GM23338 (cell line): ENCODE data around the gene CDC23. TPM values are rescaled to one million over a fixed set of nuclear protein-coding genes. Genes with fewer than 3 reads are reported as not detected.

Source experiments
- ATAC-seq: fragments of 200-7000 bp; cut with Tn5 transposase; 3 replicates; pipeline ENCODE4 v1.9.1; 2020
- DNase-seq: peaks from one replicate; pipeline ENCODE4 v3.0.0-alpha.2; 2015; ENCODE audit warnings: low spot score
- H2AFZ ChIP-seq: fragments of 200-600 bp; sonication (generic); 2 replicates; pipeline ENCODE4 v1.8.0; 2016; ENCODE audit warnings: antibody characterized with exemption, mild to moderate bottlenecking, moderate library complexity
- H3F3A ChIP-seq: fragments of 200-600 bp; sonication (generic); replicated peaks from 2 replicates; pipeline ENCODE4 v1.8.0; 2017; ENCODE audit warnings: antibody characterized with exemption, mixed run types, low read depth
- H3K27ac ChIP-seq: fragments of 200-600 bp; sonication (generic); 2 replicates; pipeline ENCODE4 v1.6.1; 2016; ENCODE audit warnings: low read depth
- H3K27me3 ChIP-seq: fragments of 200-600 bp; sonication (generic); 2 replicates; pipeline ENCODE4 v1.8.0; 2016; ENCODE audit warnings: mild to moderate bottlenecking, mixed run types, moderate library complexity; ENCODE audit not compliant: insufficient read depth
- H3K36me3 ChIP-seq: fragments of 200-600 bp; sonication (generic); 2 replicates; pipeline ENCODE4 v1.8.0; 2016; ENCODE audit warnings: mild to moderate bottlenecking; ENCODE audit not compliant: insufficient read depth
- H3K4me1 ChIP-seq: fragments of 200-600 bp; sonication (generic); 2 replicates; pipeline ENCODE4 v1.8.0; 2016; ENCODE audit warnings: mild to moderate bottlenecking, moderate library complexity; ENCODE audit not compliant: insufficient read depth
- H3K4me2 ChIP-seq: fragments of 200-600 bp; sonication (generic); 2 replicates; pipeline ENCODE4 v1.7.1; 2017; ENCODE audit warnings: mixed run types
- H3K4me3 ChIP-seq: fragments of 200-600 bp; sonication (generic); 2 replicates; pipeline ENCODE4 v1.6.1; 2016; ENCODE audit warnings: mixed run types
- H3K79me2 ChIP-seq: fragments of 200-600 bp; sonication (generic); replicated peaks from 2 replicates; pipeline ENCODE4 v1.8.0; 2017; ENCODE audit warnings: mild to moderate bottlenecking; ENCODE audit not compliant: insufficient read depth
- H3K9me2 ChIP-seq: fragments of 200-600 bp; sonication (generic); 2 replicates; pipeline ENCODE4 v1.8.0; 2017; ENCODE audit not compliant: insufficient read depth
- H4K20me1 ChIP-seq: fragments of 200-600 bp; sonication (generic); replicated peaks from 2 replicates; pipeline ENCODE4 v1.8.0; 2017; ENCODE audit warnings: mild to moderate bottlenecking; ENCODE audit not compliant: insufficient read depth
- H3K27ac Mint-ChIP-seq: 2 replicates; pipeline ENCODE4 v1.8.0; 2020; ENCODE audit warnings: inconsistent platforms, mild to moderate bottlenecking, moderate library complexity, mixed read lengths
- H3K27me3 Mint-ChIP-seq: 3 replicates; pipeline ENCODE4 v1.8.0; 2022; ENCODE audit warnings: low read depth, mild to moderate bottlenecking, moderate library complexity, mixed read lengths, inconsistent platforms; ENCODE audit not compliant: insufficient read depth, poor library complexity
- H3K36me3 Mint-ChIP-seq: 3 replicates; pipeline ENCODE4 v1.8.0; 2021; ENCODE audit warnings: low read depth, mild to moderate bottlenecking, inconsistent platforms, moderate library complexity, mixed read lengths
- H3K4me1 Mint-ChIP-seq: 3 replicates; pipeline ENCODE4 v1.8.0; 2020; ENCODE audit warnings: mild to moderate bottlenecking, inconsistent platforms, mixed read lengths
- H3K4me3 Mint-ChIP-seq: 3 replicates; pipeline ENCODE4 v1.8.0; 2021; ENCODE audit warnings: moderate library complexity, mild to moderate bottlenecking, inconsistent platforms, mixed read lengths
- H3K9me3 Mint-ChIP-seq: 3 replicates; pipeline ENCODE4 v1.8.0; 2020; ENCODE audit warnings: moderate library complexity, mild to moderate bottlenecking, inconsistent platforms, mixed read lengths
- CREB1 ChIP-seq: fragments of 250-450 bp; sonication (Bioruptor Pico); IDR thresholded peaks from 2 replicates; pipeline ENCODE4 v1.5.0; 2020; ENCODE audit warnings: low read depth, mild to moderate bottlenecking, moderate library complexity
- EZH2 ChIP-seq: fragments of 200-600 bp; sonication (generic); IDR thresholded peaks from one replicate; pipeline ENCODE4 v1.8.0; 2017; ENCODE audit warnings: antibody characterized with exemption, mild to moderate bottlenecking, low read depth; ENCODE audit not compliant: unreplicated experiment
- EZH2phosphoT487 ChIP-seq: fragments of 200-600 bp; sonication (generic); IDR thresholded peaks from one replicate; pipeline ENCODE4 v1.8.1; 2018; ENCODE audit warnings: antibody characterized with exemption; ENCODE audit not compliant: unreplicated experiment
- JUNB ChIP-seq: IDR thresholded peaks from one replicate; pipeline ENCODE4 v1.6.1; 2016; ENCODE audit warnings: antibody characterized with exemption; ENCODE audit not compliant: unreplicated experiment
- NANOG ChIP-seq: IDR thresholded peaks from 2 replicates; pipeline ENCODE4 v1.6.1; 2016; ENCODE audit warnings: antibody characterized with exemption, borderline replicate concordance
- STAT1 ChIP-seq: IDR thresholded peaks from one replicate; pipeline ENCODE4 v1.6.1; 2016; ENCODE audit warnings: antibody characterized with exemption; ENCODE audit not compliant: unreplicated experiment
- ZNF114 ChIP-seq: fragments of 250-450 bp; sonication (Bioruptor Pico); IDR thresholded peaks from 2 replicates; pipeline ENCODE4 v1.5.0; 2020; ENCODE audit warnings: mild to moderate bottlenecking, moderate library complexity
- ZNF331 ChIP-seq: fragments of 250-450 bp; sonication (Bioruptor Pico); IDR thresholded peaks from 2 replicates; pipeline ENCODE4 v1.5.0; 2020; ENCODE audit warnings: low read depth, mild to moderate bottlenecking, moderate library complexity
- polyA plus RNA-seq: library from polyadenylated mRNA; unstranded; fragments of >200 nt; fragmentation: Nextera tagmentation; extraction: Ambion mirVana; gene quantifications from 2 replicates; pipeline ENCODE4 v1.2.1, GENCODE V29; 2016
- total RNA-seq: library from RNA; depleted of rRNA; stranded (reverse); fragments of >200 nt; shearing (Covaris generic); gene quantifications from 2 replicates; pipeline ENCODE4 v1.2.3, GENCODE V29; 2014
- TF ChIP-seq, protein P1 (sequence below): IDR thresholded peaks from one replicate; pipeline ENCODE4 v1.6.1; 2018; ENCODE audit warnings: antibody characterized with exemption; ENCODE audit not compliant: unreplicated experiment
- TF ChIP-seq, protein P2 (sequence below): IDR thresholded peaks from 2 replicates; pipeline ENCODE4 v1.6.1; 2016; ENCODE audit warnings: antibody characterized with exemption
- TF ChIP-seq, protein P3 (sequence below), 2 experiments: fragments of 200-600 bp in 1 of 2; sonication (generic) in 1 of 2; conservative IDR thresholded peaks; 2 replicates each; pipeline versions ENCODE4 v1.5.1 to v1.6.1; 2016 to 2017; ENCODE audit warnings: antibody characterized with exemption in 2 of 2, low read depth in 2 of 2, mild to moderate bottlenecking in 2 of 2, moderate library complexity in 1 of 2

Gene CDC23
- total and polyA plus RNA-seq, 2 experiments from 2014 or later: 28.0 to 45.9 TPM

DNA sequence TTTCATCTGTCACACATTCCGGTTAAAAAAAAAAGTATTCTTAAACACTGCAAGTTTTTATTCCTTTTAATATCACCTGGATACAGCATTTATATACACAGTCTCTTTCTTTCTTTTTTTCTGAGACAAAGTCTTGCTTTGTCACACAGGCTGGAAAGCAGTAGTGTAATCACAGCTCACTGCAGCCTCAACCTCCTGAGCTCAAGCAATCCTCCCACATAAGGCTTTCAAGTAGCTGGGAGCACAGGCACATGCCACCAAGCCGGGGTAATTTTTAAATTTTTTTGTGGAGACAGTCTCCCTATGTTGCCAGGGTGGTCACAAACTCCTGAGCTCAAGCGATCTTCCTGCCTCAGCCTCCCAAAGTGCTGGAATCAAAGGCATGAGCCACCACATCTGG lies 20.3 kb downstream of the CDC23 start (continued):
- TF ChIP-seq, protein P1, sequence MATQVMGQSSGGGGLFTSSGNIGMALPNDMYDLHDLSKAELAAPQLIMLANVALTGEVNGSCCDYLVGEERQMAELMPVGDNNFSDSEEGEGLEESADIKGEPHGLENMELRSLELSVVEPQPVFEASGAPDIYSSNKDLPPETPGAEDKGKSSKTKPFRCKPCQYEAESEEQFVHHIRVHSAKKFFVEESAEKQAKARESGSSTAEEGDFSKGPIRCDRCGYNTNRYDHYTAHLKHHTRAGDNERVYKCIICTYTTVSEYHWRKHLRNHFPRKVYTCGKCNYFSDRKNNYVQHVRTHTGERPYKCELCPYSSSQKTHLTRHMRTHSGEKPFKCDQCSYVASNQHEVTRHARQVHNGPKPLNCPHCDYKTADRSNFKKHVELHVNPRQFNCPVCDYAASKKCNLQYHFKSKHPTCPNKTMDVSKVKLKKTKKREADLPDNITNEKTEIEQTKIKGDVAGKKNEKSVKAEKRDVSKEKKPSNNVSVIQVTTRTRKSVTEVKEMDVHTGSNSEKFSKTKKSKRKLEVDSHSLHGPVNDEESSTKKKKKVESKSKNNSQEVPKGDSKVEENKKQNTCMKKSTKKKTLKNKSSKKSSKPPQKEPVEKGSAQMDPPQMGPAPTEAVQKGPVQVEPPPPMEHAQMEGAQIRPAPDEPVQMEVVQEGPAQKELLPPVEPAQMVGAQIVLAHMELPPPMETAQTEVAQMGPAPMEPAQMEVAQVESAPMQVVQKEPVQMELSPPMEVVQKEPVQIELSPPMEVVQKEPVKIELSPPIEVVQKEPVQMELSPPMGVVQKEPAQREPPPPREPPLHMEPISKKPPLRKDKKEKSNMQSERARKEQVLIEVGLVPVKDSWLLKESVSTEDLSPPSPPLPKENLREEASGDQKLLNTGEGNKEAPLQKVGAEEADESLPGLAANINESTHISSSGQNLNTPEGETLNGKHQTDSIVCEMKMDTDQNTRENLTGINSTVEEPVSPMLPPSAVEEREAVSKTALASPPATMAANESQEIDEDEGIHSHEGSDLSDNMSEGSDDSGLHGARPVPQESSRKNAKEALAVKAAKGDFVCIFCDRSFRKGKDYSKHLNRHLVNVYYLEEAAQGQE: no peak
- TF ChIP-seq EZH2phosphoT487 (no peak), CREB1 (CRISPR knock-in tag) (no peak), NANOG (no peak)

DNA sequence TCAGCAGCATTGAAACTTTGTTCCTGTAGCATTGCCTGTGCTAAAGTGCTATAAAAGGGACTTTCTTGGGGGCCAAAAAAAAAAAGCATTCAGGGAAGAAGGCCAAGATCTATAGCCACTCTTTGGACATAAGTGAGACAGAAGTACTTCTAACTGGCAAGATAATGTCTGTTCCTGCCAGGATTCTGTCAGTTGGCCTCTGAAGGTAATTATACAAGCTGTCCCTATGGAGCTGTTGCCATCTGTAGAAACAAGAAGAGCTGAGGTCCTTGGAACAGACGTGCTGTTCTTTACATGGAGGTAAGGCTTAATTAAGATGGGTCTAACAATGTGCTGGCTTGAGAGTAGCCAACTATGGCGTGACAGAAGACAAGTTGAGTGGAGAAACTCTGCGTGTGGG lies 24.5 kb downstream of the CDC23 start:
- H3K4me1 Mint-ChIP-seq: no peaks in the 10 kb centered on the region
- H3K27me3 Mint-ChIP-seq: no peaks in the 10 kb centered on the region
- Histone ChIP-seq H3K27ac (no peak overlapping the region), H3K4me1 (no peaks in the 10 kb centered on the region), H2AFZ (no peak overlapping the region), H3K4me3 (no peak overlapping the region), H4K20me1 (peaks cover 6% of the 10 kb centered on the region), H3K79me2 (no peaks in the 10 kb centered on the region), H3K4me2 (no peak overlapping the region), H3K27me3 (no peaks in the 10 kb centered on the region), H3K9me2 (no peaks in the 10 kb centered on the region), H3F3A (peaks cover 10% of the 10 kb centered on the region; the same call in 1 of the 2 replicates), H3K36me3 (peaks cover 80% of the 10 kb centered on the region)
- TF ChIP-seq STAT1 (no peak), ZNF114 (no peak), EZH2 (no peak), JUNB (no peak), NANOG (no peak), ZNF331 (CRISPR knock-in tag) (no peak)
- TF ChIP-seq, protein P2, sequence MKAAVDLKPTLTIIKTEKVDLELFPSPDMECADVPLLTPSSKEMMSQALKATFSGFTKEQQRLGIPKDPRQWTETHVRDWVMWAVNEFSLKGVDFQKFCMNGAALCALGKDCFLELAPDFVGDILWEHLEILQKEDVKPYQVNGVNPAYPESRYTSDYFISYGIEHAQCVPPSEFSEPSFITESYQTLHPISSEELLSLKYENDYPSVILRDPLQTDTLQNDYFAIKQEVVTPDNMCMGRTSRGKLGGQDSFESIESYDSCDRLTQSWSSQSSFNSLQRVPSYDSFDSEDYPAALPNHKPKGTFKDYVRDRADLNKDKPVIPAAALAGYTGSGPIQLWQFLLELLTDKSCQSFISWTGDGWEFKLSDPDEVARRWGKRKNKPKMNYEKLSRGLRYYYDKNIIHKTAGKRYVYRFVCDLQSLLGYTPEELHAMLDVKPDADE: no peak
- DNase-seq (no peak), ATAC-seq (no peak)
- no peaks in the 10 kb centered on the region for H3K9me3 Mint-ChIP-seq
- no peak overlapping the region for H3K4me3 Mint-ChIP-seq
- H3K36me3 Mint-ChIP-seq: peaks cover 79% of the 10 kb centered on the region
- no peak overlapping the region for H3K27ac Mint-ChIP-seq

DNA sequence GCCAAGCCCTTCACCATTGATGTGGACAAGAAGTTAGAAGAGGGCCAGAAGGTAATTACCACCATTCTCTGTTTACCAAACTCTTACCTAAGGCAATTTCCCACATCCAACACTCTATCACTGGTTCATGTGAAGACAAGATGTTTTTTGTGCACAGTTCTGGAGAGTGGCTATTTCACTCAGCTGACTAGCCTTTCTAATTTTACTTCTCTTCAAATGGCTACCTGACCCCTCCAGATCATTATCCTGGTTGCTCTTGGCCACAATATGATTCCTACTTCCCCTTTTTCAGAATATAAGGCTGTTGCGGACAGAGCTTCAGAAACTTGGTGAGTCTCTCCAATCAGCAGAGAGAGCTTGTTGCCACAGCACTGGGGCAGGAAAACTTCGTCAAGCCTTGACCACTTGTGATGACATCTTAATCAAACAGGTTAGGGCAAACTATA lies 27.1 kb downstream of the CDC23 start:
- Mint-ChIP-seq H3K9me3 (no peaks in the 10 kb centered on the region), H3K4me1 (no peaks in the 10 kb centered on the region), H3K4me3 (no peak overlapping the region), H3K36me3 (peaks cover 89% of the 10 kb centered on the region), H3K27ac (no peak overlapping the region), H3K27me3 (peaks cover 4% of the 10 kb centered on the region)
- Histone ChIP-seq H3K27ac (no peak overlapping the region), H3K4me2 (no peak overlapping the region), H3K4me1 (no peaks in the 10 kb centered on the region), H2AFZ (no peak overlapping the region), H3F3A (peaks cover 14% of the 10 kb centered on the region; the same call in 1 of the 2 replicates), H3K4me3 (no peak overlapping the region), H3K27me3 (no peaks in the 10 kb centered on the region), H3K36me3 (peaks cover 84% of the 10 kb centered on the region), H4K20me1 (peaks cover 3% of the 10 kb centered on the region), H3K79me2 (peaks cover 5% of the 10 kb centered on the region; the same call in 1 of the 2 replicates), H3K9me2 (no peaks in the 10 kb centered on the region)
- TF ChIP-seq, protein P3, sequence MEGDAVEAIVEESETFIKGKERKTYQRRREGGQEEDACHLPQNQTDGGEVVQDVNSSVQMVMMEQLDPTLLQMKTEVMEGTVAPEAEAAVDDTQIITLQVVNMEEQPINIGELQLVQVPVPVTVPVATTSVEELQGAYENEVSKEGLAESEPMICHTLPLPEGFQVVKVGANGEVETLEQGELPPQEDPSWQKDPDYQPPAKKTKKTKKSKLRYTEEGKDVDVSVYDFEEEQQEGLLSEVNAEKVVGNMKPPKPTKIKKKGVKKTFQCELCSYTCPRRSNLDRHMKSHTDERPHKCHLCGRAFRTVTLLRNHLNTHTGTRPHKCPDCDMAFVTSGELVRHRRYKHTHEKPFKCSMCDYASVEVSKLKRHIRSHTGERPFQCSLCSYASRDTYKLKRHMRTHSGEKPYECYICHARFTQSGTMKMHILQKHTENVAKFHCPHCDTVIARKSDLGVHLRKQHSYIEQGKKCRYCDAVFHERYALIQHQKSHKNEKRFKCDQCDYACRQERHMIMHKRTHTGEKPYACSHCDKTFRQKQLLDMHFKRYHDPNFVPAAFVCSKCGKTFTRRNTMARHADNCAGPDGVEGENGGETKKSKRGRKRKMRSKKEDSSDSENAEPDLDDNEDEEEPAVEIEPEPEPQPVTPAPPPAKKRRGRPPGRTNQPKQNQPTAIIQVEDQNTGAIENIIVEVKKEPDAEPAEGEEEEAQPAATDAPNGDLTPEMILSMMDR (conservative IDR thresholded peaks at IDR 0.05; ENCODE audit: low read depth in 2 of 2): no peak
- no peak for ATAC-seq
- no peak for DNase-seq
